ENCODE results near the gene ATP11A.

Gene ATP11A

GRCh38 chr13:112845511-112846144 lies 155.8 kb downstream of the ATP11A start:
- Histone ChIP-seq H3K36me3 (ENCODE audit: control insufficient read depth, insufficient read depth, low read length) (peaks cover 6% of the 10 kb centered on the region), H3K4me3 (ENCODE audit: insufficient read depth, low read depth, low read length) (no peak overlapping the region), H3K27ac (ENCODE audit: insufficient read depth, low read depth, low read length, poor library complexity, severe bottlenecking) (no peak overlapping the region), H3K4me1 (ENCODE audit: control insufficient read depth, insufficient read depth, low read length) (no peaks in the 10 kb centered on the region), H3K9me3 (ENCODE audit: control insufficient read depth, low read length) (no peaks in the 10 kb centered on the region), H3K27me3 (ENCODE audit: control insufficient read depth, insufficient read depth, low read length, poor library complexity, severe bottlenecking) (no peaks in the 10 kb centered on the region)
- 87 to 91% methylated on average over 23 of the region's 23 CpGs for WGBS, 2 experiments

GRCh38 chr13:112846411-112847115 lies 156.7 kb downstream of the ATP11A start:
- Histone ChIP-seq H3K4me3 (ENCODE audit: insufficient read depth, low read depth, low read length) (no peak overlapping the region), H3K36me3 (ENCODE audit: control insufficient read depth, insufficient read depth, low read length) (peaks cover 12% of the 10 kb centered on the region), H3K9me3 (ENCODE audit: control insufficient read depth, low read length) (no peaks in the 10 kb centered on the region), H3K27me3 (ENCODE audit: control insufficient read depth, insufficient read depth, low read length, poor library complexity, severe bottlenecking) (no peaks in the 10 kb centered on the region), H3K27ac (ENCODE audit: insufficient read depth, low read depth, low read length, poor library complexity, severe bottlenecking) (no peak overlapping the region), H3K4me1 (ENCODE audit: control insufficient read depth, insufficient read depth, low read length) (no peaks in the 10 kb centered on the region)
- WGBS, 2 experiments: 93 to 95% methylated on average over 23 of the region's 23 CpGs

- H3K4me1 ChIP-seq (ENCODE audit: control insufficient read depth, insufficient read depth, low read length): no peaks in the 10 kb centered on the region
- WGBS, 2 experiments: 70 to 79% methylated on average over 6 of the region's 6 CpGs
- H3K36me3 ChIP-seq (ENCODE audit: control insufficient read depth, insufficient read depth, low read length): peaks cover 17% of the 10 kb centered on the region
- H3K9me3 ChIP-seq (ENCODE audit: control insufficient read depth, low read length): no peaks in the 10 kb centered on the region
- H3K27me3 ChIP-seq (ENCODE audit: control insufficient read depth, insufficient read depth, low read length, poor library complexity, severe bottlenecking): no peaks in the 10 kb centered on the region
- H3K4me3 ChIP-seq (ENCODE audit: insufficient read depth, low read depth, low read length): no peak overlapping the region
- no peak overlapping the region for H3K27ac ChIP-seq (ENCODE audit: insufficient read depth, low read depth, low read length, poor library complexity, severe bottlenecking)
Measured at GRCh38 chr13:112849500-112849899, 159.7 kb downstream of the ATP11A start.

GRCh38 chr13:112850273-112850672 lies 160.4 kb downstream of the ATP11A start:
- Histone ChIP-seq H3K4me1 (ENCODE audit: control insufficient read depth, insufficient read depth, low read length) (no peaks in the 10 kb centered on the region), H3K36me3 (ENCODE audit: control insufficient read depth, insufficient read depth, low read length) (peaks cover 17% of the 10 kb centered on the region), H3K27me3 (ENCODE audit: control insufficient read depth, insufficient read depth, low read length, poor library complexity, severe bottlenecking) (no peaks in the 10 kb centered on the region), H3K9me3 (ENCODE audit: control insufficient read depth, low read length) (no peaks in the 10 kb centered on the region), H3K4me3 (ENCODE audit: insufficient read depth, low read depth, low read length) (no peak overlapping the region), H3K27ac (ENCODE audit: insufficient read depth, low read depth, low read length, poor library complexity, severe bottlenecking) (no peak overlapping the region)
- 90 to 95% methylated on average over 6 of the region's 6 CpGs for WGBS, 2 experiments

GRCh38 chr13:112851107-112852038 lies 161.5 kb downstream of the ATP11A start:
- H3K4me3 ChIP-seq (ENCODE audit: insufficient read depth, low read depth, low read length): no peak overlapping the region
- no peaks in the 10 kb centered on the region for H3K9me3 ChIP-seq (ENCODE audit: control insufficient read depth, low read length)
- H3K4me1 ChIP-seq (ENCODE audit: control insufficient read depth, insufficient read depth, low read length): no peaks in the 10 kb centered on the region
- H3K27me3 ChIP-seq (ENCODE audit: control insufficient read depth, insufficient read depth, low read length, poor library complexity, severe bottlenecking): no peaks in the 10 kb centered on the region
- WGBS, 2 experiments: 94 to 96% methylated on average over 13 of the region's 13 CpGs
- no peak overlapping the region for H3K27ac ChIP-seq (ENCODE audit: insufficient read depth, low read depth, low read length, poor library complexity, severe bottlenecking)
- peaks cover 17% of the 10 kb centered on the region for H3K36me3 ChIP-seq (ENCODE audit: control insufficient read depth, insufficient read depth, low read length)

- no peaks in the 10 kb centered on the region for H3K9me3 ChIP-seq (ENCODE audit: control insufficient read depth, low read length)
- no peaks in the 10 kb centered on the region for H3K27me3 ChIP-seq (ENCODE audit: control insufficient read depth, insufficient read depth, low read length, poor library complexity, severe bottlenecking)
- no peak overlapping the region for H3K4me3 ChIP-seq (ENCODE audit: insufficient read depth, low read depth, low read length)
- H3K4me1 ChIP-seq (ENCODE audit: control insufficient read depth, insufficient read depth, low read length): no peaks in the 10 kb centered on the region
- H3K36me3 ChIP-seq (ENCODE audit: control insufficient read depth, insufficient read depth, low read length): peaks cover 17% of the 10 kb centered on the region
- 95 to 96% methylated on average over 14 to 15 of the region's 15 CpGs for WGBS, 2 experiments
- no peak overlapping the region for H3K27ac ChIP-seq (ENCODE audit: insufficient read depth, low read depth, low read length, poor library complexity, severe bottlenecking)
Measured at GRCh38 chr13:112852392-112852791, 162.6 kb downstream of the ATP11A start.

GRCh38 chr13:112852808-112853207 lies 163.0 kb downstream of the ATP11A start:
- WGBS, 2 experiments: 96 to 97% methylated on average over 10 of the region's 10 CpGs

GRCh38 chr13:112854321-112854720 lies 164.5 kb downstream of the ATP11A start:
- Histone ChIP-seq H3K27me3 (ENCODE audit: control insufficient read depth, insufficient read depth, low read length, poor library complexity, severe bottlenecking) (no peaks in the 10 kb centered on the region), H3K9me3 (ENCODE audit: control insufficient read depth, low read length) (no peaks in the 10 kb centered on the region), H3K36me3 (ENCODE audit: control insufficient read depth, insufficient read depth, low read length) (peaks cover 24% of the 10 kb centered on the region), H3K27ac (ENCODE audit: insufficient read depth, low read depth, low read length, poor library complexity, severe bottlenecking) (no peak overlapping the region), H3K4me3 (ENCODE audit: insufficient read depth, low read depth, low read length) (no peak overlapping the region), H3K4me1 (ENCODE audit: control insufficient read depth, insufficient read depth, low read length) (no peaks in the 10 kb centered on the region)
- WGBS, 2 experiments: 96% methylated on average over 25 of the region's 25 CpGs

More at GRCh38 chr13:112852808-112853207, 163.0 kb downstream of the ATP11A start:
- H3K4me3 ChIP-seq (ENCODE audit: insufficient read depth, low read depth, low read length): no peak overlapping the region
- peaks cover 20% of the 10 kb centered on the region for H3K36me3 ChIP-seq (ENCODE audit: control insufficient read depth, insufficient read depth, low read length)
- H3K4me1 ChIP-seq (ENCODE audit: control insufficient read depth, insufficient read depth, low read length): no peaks in the 10 kb centered on the region
- H3K27ac ChIP-seq (ENCODE audit: insufficient read depth, low read depth, low read length, poor library complexity, severe bottlenecking): no peak overlapping the region
- no peaks in the 10 kb centered on the region for H3K9me3 ChIP-seq (ENCODE audit: control insufficient read depth, low read length)
- H3K27me3 ChIP-seq (ENCODE audit: control insufficient read depth, insufficient read depth, low read length, poor library complexity, severe bottlenecking): no peaks in the 10 kb centered on the region

GRCh38 chr13:112855859-112856258 lies 166.0 kb downstream of the ATP11A start:
- Histone ChIP-seq H3K27me3 (ENCODE audit: control insufficient read depth, insufficient read depth, low read length, poor library complexity, severe bottlenecking) (no peaks in the 10 kb centered on the region), H3K36me3 (ENCODE audit: control insufficient read depth, insufficient read depth, low read length) (peaks cover 23% of the 10 kb centered on the region), H3K27ac (ENCODE audit: insufficient read depth, low read depth, low read length, poor library complexity, severe bottlenecking) (no peak overlapping the region), H3K4me3 (ENCODE audit: insufficient read depth, low read depth, low read length) (no peak overlapping the region), H3K9me3 (ENCODE audit: control insufficient read depth, low read length) (no peaks in the 10 kb centered on the region), H3K4me1 (ENCODE audit: control insufficient read depth, insufficient read depth, low read length) (no peaks in the 10 kb centered on the region)
- WGBS, 2 experiments: 96% methylated on average over 21 of the region's 21 CpGs
